Measurements from ENCODE around the gene CELF2. TPM values are rescaled to one million over a fixed set of nuclear protein-coding genes. Genes with fewer than 3 reads are reported as not detected.

Gene CELF2
- total RNA-seq, 1 donor from 2014 or later, result 4.2 TPM

- DNase-seq (ENCODE audit: low read depth in 2 of 2), result no peak
These were observed 40.3 kb downstream of the CELF2 start for GRCh38 chr10:11057994-11058393.

- no peak for DNase-seq (ENCODE audit: low read depth in 2 of 2)
These were observed 41.3 kb downstream of the CELF2 start for GRCh38 chr10:11058965-11059364.

GRCh38 chr10:11063856-11064255, 46.2 kb downstream of the CELF2 start:
- DNase-seq (ENCODE audit: low read depth in 2 of 2), result no peak

- DNase-seq (ENCODE audit: low read depth in 2 of 2), result no peak
These were observed 47.2 kb downstream of the CELF2 start for GRCh38 chr10:11064832-11065231.

- no peak for DNase-seq (ENCODE audit: low read depth in 2 of 2)
These were observed 47.9 kb downstream of the CELF2 start for GRCh38 chr10:11065567-11065966.

GRCh38 chr10:11066520-11066919, 48.8 kb downstream of the CELF2 start:
- DNase-seq (ENCODE audit: low read depth in 2 of 2), result no peak

GRCh38 chr10:11068861-11069633, 51.4 kb downstream of the CELF2 start:
- no peak for DNase-seq (ENCODE audit: low read depth in 2 of 2)

GRCh38 chr10:11073410-11073809, 55.7 kb downstream of the CELF2 start:
- no peak for DNase-seq (ENCODE audit: low read depth in 2 of 2)

GRCh38 chr10:11074536-11075267, 57.0 kb downstream of the CELF2 start:
- no peak for DNase-seq (ENCODE audit: low read depth in 2 of 2)

- no peak for DNase-seq (ENCODE audit: low read depth in 2 of 2)
These were observed 58.5 kb downstream of the CELF2 start for GRCh38 chr10:11076221-11076620.

GRCh38 chr10:11080564-11080984, 62.9 kb downstream of the CELF2 start:
- no peak for DNase-seq (ENCODE audit: low read depth in 2 of 2)

GRCh38 chr10:11081408-11081807, 63.7 kb downstream of the CELF2 start:
- no peak for DNase-seq (ENCODE audit: low read depth in 2 of 2)

GRCh38 chr10:11082526-11082925, 64.9 kb downstream of the CELF2 start:
- no peak for DNase-seq (ENCODE audit: low read depth in 2 of 2)

- no peak for DNase-seq (ENCODE audit: low read depth in 2 of 2)
These were observed 65.4 kb downstream of the CELF2 start for GRCh38 chr10:11083051-11083450.

- DNase-seq (ENCODE audit: low read depth in 2 of 2), result no peak
These were observed 67.9 kb downstream of the CELF2 start for GRCh38 chr10:11085545-11085944.

GRCh38 chr10:11086177-11086840, 68.6 kb downstream of the CELF2 start:
- no peak for DNase-seq (ENCODE audit: low read depth in 2 of 2)

- DNase-seq (ENCODE audit: low read depth in 2 of 2), result no peak
These were observed 69.7 kb downstream of the CELF2 start for GRCh38 chr10:11087372-11087771.

GRCh38 chr10:11088709-11089108, 71.0 kb downstream of the CELF2 start:
- no peak for DNase-seq (ENCODE audit: low read depth in 2 of 2)

GRCh38 chr10:11089272-11089671, 71.6 kb downstream of the CELF2 start:
- DNase-seq (ENCODE audit: low read depth in 2 of 2), result no peak

- DNase-seq (ENCODE audit: low read depth in 2 of 2), result no peak
These were observed 73.9 kb downstream of the CELF2 start for GRCh38 chr10:11091517-11092102.

GRCh38 chr10:11093771-11094736, 76.4 kb downstream of the CELF2 start:
- DNase-seq (ENCODE audit: low read depth in 2 of 2), result no peak

Data from lung microvascular endothelial cell (primary cell).